ENCODE data around the gene CAB39. TPM values are rescaled to one million over a fixed set of nuclear protein-coding genes. Genes with fewer than 3 reads are reported as not detected.

CAB39 gene
- total RNA-seq, 1 experiment from 2014 or later: 52.5 TPM

GRCh38 chr2:230798769-230799399 lies 86.2 kb downstream of the CAB39 start:
- CTCF ChIA-PET: interaction anchor here (0.6 to 1.7 kb wide), 12 partner anchors 24 to 639 kb away, joined by 3 to 22 read pairs (median 4); no protein-coding TSS in a partner anchor
- no TSS peak for BruUV-seq (replicated peaks)
- peak overlapping the region; percentile 46; the same call in 1 of the 2 replicates for H3K4me2 ChIP-seq (ENCODE audit: low read length)

DNA sequence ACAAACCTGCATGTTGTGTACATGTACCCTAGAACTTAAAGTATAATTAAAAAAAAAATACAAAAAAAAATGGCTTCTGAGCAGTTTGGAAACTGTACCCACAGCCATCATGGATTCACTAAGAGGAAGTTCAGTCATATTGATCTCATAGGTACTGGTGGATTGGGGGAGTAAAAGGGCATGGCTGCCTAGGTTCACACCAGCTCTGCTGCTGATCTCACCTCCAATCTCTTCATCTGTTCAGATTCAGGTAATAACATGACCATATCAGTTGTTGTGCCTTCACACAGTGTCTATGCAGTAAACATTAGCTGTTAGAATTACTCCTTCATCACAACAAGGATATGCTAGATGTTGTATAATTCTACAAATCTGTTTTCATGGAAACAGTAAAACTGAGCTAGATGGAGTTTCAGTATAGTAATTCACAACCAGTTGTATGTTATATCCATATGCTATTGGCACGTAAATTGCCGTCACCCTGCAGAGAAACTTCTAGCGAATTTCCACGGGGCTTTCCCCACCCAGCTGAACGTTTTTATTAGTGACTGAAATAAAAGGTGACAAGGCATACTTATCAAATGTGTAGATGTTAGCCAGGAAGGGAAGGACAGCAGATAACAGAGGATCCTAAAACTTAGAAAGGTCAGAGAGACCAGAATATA lies 92.8 kb downstream of the CAB39 start:
- no peaks in the 10 kb centered on the region for H3K9me2 ChIP-seq (replicated peaks; ENCODE audit: low read length)
- TF ChIP-seq, protein P1, sequence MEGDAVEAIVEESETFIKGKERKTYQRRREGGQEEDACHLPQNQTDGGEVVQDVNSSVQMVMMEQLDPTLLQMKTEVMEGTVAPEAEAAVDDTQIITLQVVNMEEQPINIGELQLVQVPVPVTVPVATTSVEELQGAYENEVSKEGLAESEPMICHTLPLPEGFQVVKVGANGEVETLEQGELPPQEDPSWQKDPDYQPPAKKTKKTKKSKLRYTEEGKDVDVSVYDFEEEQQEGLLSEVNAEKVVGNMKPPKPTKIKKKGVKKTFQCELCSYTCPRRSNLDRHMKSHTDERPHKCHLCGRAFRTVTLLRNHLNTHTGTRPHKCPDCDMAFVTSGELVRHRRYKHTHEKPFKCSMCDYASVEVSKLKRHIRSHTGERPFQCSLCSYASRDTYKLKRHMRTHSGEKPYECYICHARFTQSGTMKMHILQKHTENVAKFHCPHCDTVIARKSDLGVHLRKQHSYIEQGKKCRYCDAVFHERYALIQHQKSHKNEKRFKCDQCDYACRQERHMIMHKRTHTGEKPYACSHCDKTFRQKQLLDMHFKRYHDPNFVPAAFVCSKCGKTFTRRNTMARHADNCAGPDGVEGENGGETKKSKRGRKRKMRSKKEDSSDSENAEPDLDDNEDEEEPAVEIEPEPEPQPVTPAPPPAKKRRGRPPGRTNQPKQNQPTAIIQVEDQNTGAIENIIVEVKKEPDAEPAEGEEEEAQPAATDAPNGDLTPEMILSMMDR (conservative IDR thresholded peaks at IDR 0.05; ENCODE audit: low read depth, low read length): no peak
- TF ChIP-seq EZH2 (IDR thresholded peaks at IDR 0.05; ENCODE audit: low read length, unreplicated experiment) (no peak), EZH2phosphoT487 (IDR thresholded peaks at IDR 0.05; ENCODE audit: borderline replicate concordance, low read length) (no peak)
- H3K9me3 ChIP-seq (ENCODE audit: low read length): no peaks in the 10 kb centered on the region
- no TSS peak for BruUV-seq (replicated peaks)
- no peaks in the 10 kb centered on the region for H3K27me3 ChIP-seq (ENCODE audit: low read length)
- no peaks in the 10 kb centered on the region for H3K4me1 ChIP-seq (ENCODE audit: insufficient read depth, low read length)
- peaks cover 7% of the 10 kb centered on the region; the same call in 1 of the 2 replicates for H3K36me3 ChIP-seq (ENCODE audit: low read depth, low read length)
- no peak overlapping the region for H3K4me2 ChIP-seq (ENCODE audit: low read length)
- no peaks in the 10 kb centered on the region for H4K20me1 ChIP-seq (ENCODE audit: low read length)
- no peak overlapping the region for H3K9ac ChIP-seq (ENCODE audit: low read length)
- intact Hi-C loops (cut with micrococcal nuclease): no loop called here
- no peak overlapping the region for H3K4me3 ChIP-seq (ENCODE audit: low read length)
- ChIA-PET CTCF (no interaction called here), POLR2A (ENCODE audit: unreplicated experiment) (no interaction called here)
- no peak overlapping the region for H3K27ac ChIP-seq (ENCODE audit: low read length)
- ATAC-seq (no peak), DNase-seq (no peak)
- no peaks in the 10 kb centered on the region for H3K79me2 ChIP-seq (ENCODE audit: low read length)
- H2AFZ ChIP-seq (ENCODE audit: low read length): no peak overlapping the region
- H3F3A ChIP-seq (ENCODE audit: low read length, unreplicated experiment): no peaks in the 10 kb centered on the region

More at GRCh38 chr2:230798769-230799399, 86.2 kb downstream of the CAB39 start:
- H3K9me3 ChIP-seq (ENCODE audit: low read length): no peaks in the 10 kb centered on the region
- no peaks in the 10 kb centered on the region for H3K27me3 ChIP-seq (ENCODE audit: low read length)
- no peaks in the 10 kb centered on the region for H4K20me1 ChIP-seq (ENCODE audit: low read length)
- ATAC-seq: peak; percentile 28
- no peak overlapping the region for H3K4me3 ChIP-seq (ENCODE audit: low read length)
- POLR2A ChIA-PET (ENCODE audit: unreplicated experiment): interaction anchor here (0.6 to 0.9 kb wide), 3 partner anchors 25 to 181 kb away, joined by 3 to 4 read pairs (median 3); no protein-coding TSS in a partner anchor
- peaks cover 51% of the 10 kb centered on the region for H3K4me1 ChIP-seq (ENCODE audit: insufficient read depth, low read length)
- DNase-seq: peak; percentile 87
- H3K9ac ChIP-seq (ENCODE audit: low read length): peak overlapping the region; percentile 42; the same call in 1 of the 2 replicates
- H3K36me3 ChIP-seq (ENCODE audit: low read depth, low read length): peaks cover 17% of the 10 kb centered on the region
- TF ChIP-seq EZH2 (IDR thresholded peaks at IDR 0.05; ENCODE audit: low read length, unreplicated experiment): no peak
- TF ChIP-seq, protein P1 (conservative IDR thresholded peaks at IDR 0.05; ENCODE audit: low read depth, low read length): peak; percentile 77
- peaks cover 10% of the 10 kb centered on the region for H3F3A ChIP-seq (ENCODE audit: low read length, unreplicated experiment)
- H3K27ac ChIP-seq (ENCODE audit: low read length): peak overlapping the region; percentile 98
- no peaks in the 10 kb centered on the region for H3K9me2 ChIP-seq (replicated peaks; ENCODE audit: low read length)
- H3K79me2 ChIP-seq (ENCODE audit: low read length): peaks cover 54% of the 10 kb centered on the region
- intact Hi-C loops (cut with micrococcal nuclease): loop anchor here (1.0 to 10.0 kb wide), 7 partner anchors 62 to 790 kb away; partner anchors contain the start of genes SP100 and SP140
- no peak overlapping the region for H2AFZ ChIP-seq (ENCODE audit: low read length)

DNA sequence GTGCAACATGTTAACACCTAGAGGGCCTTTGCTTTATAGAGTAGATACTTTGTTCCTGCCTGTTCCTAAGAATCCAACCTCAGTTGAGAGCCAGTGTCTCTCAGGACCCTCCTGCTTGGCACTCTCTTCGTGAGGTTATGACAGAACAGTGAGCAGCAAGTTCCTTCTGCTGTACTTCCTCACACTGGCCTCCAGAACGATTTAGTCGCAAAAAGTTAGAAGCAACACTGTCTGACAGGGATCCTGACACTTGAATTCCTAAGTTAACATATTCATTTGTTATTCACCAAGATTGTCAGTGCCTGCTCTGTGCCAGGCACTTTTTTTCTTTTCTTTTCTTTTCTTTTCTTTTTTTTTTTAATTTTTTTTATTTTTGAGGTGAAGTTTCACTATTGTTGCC lies 95.1 kb downstream of the CAB39 start:
- POLR2A ChIA-PET (ENCODE audit: unreplicated experiment): no interaction called here

More for the DNA sequence above, 95.1 kb downstream of the CAB39 start:
- no peaks in the 10 kb centered on the region for H4K20me1 ChIP-seq (ENCODE audit: low read length)
- no peak overlapping the region for H2AFZ ChIP-seq (ENCODE audit: low read length)
- intact Hi-C loops (cut with micrococcal nuclease): no loop called here
- H3K27me3 ChIP-seq (ENCODE audit: low read length): no peaks in the 10 kb centered on the region
- H3K4me2 ChIP-seq (ENCODE audit: low read length): no peak overlapping the region
- CTCF ChIA-PET: no interaction called here
- H3K4me1 ChIP-seq (ENCODE audit: insufficient read depth, low read length): no peaks in the 10 kb centered on the region
- H3K36me3 ChIP-seq (ENCODE audit: low read depth, low read length): peaks cover 20% of the 10 kb centered on the region
- no peaks in the 10 kb centered on the region for H3K9me3 ChIP-seq (ENCODE audit: low read length)
- H3K9ac ChIP-seq (ENCODE audit: low read length): no peak overlapping the region
- no peak overlapping the region for H3K4me3 ChIP-seq (ENCODE audit: low read length)
- H3K27ac ChIP-seq (ENCODE audit: low read length): no peak overlapping the region
- no peaks in the 10 kb centered on the region for H3K9me2 ChIP-seq (replicated peaks; ENCODE audit: low read length)
- DNase-seq: no peak
- no peak for TF ChIP-seq EZH2 (IDR thresholded peaks at IDR 0.05; ENCODE audit: low read length, unreplicated experiment)
- TF ChIP-seq EZH2phosphoT487 (IDR thresholded peaks at IDR 0.05; ENCODE audit: borderline replicate concordance, low read length): no peak
- BruUV-seq (replicated peaks): no TSS peak
- no peaks in the 10 kb centered on the region for H3K79me2 ChIP-seq (ENCODE audit: low read length)
- ATAC-seq: no peak
- no peaks in the 10 kb centered on the region for H3F3A ChIP-seq (ENCODE audit: low read length, unreplicated experiment)

Measured in PC-3 (cell line).